Prostate gland (tissue), 2 donors: ENCODE measurements around the gene ANKLE1.
"Not testable (repeated sequence)": the region's sequence is repeated elsewhere in the genome, so short reads cannot be mapped to it uniquely, and the experiment has no call there.

Experiments
- CTCF ChIP-seq, 4 experiments: fragments of 200-600 bp in 2 of 4; fragments of 450-650 bp in 2 of 4; sonication (generic) in 2 of 4; IDR thresholded peaks; 1 replicate in 3 of 4; 2 replicates in 1 of 4; pipeline ENCODE4 v1.5.1; 2016 to 2019; ENCODE audit warnings: antibody characterized with exemption in 4 of 4, mild to moderate bottlenecking in 2 of 4, moderate library complexity in 2 of 4
- POLR2A ChIP-seq: fragments of 450-650 bp; IDR thresholded peaks from one replicate; pipeline ENCODE4 v1.6.1; 2016; ENCODE audit warnings: antibody characterized with exemption, mild to moderate bottlenecking
- POLR2AphosphoS5 ChIP-seq: sonication (generic); formaldehyde crosslinking; IDR thresholded peaks from one replicate; pipeline ENCODE4 v1.6.1; 2017; ENCODE audit warnings: antibody characterized with exemption

DNA sequence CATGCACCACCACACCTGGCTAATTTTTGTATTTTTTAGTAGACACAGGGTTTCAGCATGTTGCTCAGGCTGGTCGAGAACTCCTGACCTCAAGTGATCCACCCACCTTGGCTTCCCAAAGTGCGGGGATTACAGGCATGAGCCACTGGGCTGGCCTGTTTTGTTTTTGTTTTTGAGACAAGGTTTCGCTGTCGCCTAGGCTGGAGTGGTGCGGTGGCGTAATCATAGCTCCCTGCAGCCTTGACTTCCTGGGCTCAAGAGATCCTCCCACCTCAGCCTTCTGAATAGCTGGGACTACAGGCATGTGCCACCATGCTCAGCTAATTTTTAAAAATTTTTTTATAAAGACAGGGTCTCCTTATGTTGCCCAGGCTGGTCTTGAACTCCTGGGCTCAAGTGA, 13.8 kb downstream of the ANKLE1 start:
- not testable (repeated sequence) for TF ChIP-seq CTCF (IDR thresholded peaks at IDR 0.05); POLR2A; POLR2AphosphoS5
